Testis (tissue), 2 donors: ENCODE data around the gene EEF2KMT.

Experiments
- POLR2A ChIP-seq: fragments of 450-650 bp; IDR thresholded peaks from one replicate; pipeline ENCODE4 v1.6.1; 2017; ENCODE audit warnings: antibody characterized with exemption, mild to moderate bottlenecking, moderate library complexity
- TF ChIP-seq, protein P1 (sequence below), 3 experiments: fragments of 450-650 bp in 2 of 3; fragments of 200-600 bp in 1 of 3; sonication (generic) in 1 of 3; IDR thresholded peaks; one replicate each; pipeline ENCODE4 v1.5.1; 2016 to 2019; ENCODE audit warnings: antibody characterized with exemption in 3 of 3, mild to moderate bottlenecking in 2 of 3, moderate library complexity in 1 of 3

DNA sequence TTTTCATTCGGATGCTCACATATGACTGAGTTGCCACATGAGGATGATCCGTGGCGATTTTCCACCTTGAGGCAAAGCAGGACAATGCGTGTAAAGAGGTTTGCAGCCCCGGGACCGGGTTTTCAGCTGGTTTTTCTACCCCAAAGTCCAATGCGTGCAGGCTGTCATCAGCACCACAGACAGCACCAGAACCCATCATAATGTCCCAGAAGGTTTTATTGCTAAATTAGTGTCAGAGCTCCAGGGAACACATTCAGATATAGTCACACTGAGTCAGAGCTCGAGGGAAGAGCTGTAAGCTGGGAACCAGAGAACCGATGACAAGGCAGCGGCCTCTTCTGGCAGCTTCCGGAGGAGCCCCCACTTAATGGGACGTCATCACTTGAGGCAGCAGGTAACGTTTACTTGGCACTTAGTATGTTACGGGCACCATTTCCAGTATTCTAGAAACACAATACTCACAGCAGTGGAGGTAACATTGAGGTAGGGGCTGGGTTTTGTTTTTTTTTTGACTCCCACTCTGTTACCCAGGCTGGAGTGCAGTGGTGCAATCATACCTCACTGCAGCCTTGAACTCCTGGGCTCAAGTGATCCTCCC, 54.9 kb downstream of the EEF2KMT start:
- TF ChIP-seq POLR2A = no peak
- TF ChIP-seq, protein P1, sequence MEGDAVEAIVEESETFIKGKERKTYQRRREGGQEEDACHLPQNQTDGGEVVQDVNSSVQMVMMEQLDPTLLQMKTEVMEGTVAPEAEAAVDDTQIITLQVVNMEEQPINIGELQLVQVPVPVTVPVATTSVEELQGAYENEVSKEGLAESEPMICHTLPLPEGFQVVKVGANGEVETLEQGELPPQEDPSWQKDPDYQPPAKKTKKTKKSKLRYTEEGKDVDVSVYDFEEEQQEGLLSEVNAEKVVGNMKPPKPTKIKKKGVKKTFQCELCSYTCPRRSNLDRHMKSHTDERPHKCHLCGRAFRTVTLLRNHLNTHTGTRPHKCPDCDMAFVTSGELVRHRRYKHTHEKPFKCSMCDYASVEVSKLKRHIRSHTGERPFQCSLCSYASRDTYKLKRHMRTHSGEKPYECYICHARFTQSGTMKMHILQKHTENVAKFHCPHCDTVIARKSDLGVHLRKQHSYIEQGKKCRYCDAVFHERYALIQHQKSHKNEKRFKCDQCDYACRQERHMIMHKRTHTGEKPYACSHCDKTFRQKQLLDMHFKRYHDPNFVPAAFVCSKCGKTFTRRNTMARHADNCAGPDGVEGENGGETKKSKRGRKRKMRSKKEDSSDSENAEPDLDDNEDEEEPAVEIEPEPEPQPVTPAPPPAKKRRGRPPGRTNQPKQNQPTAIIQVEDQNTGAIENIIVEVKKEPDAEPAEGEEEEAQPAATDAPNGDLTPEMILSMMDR (IDR thresholded peaks at IDR 0.05) = no peak
